ENCODE results near the gene GOPC.

GRCh38 chr6:117619178-117619577 lies 16.9 kb upstream of the GOPC start:
- TF ChIP-seq CTCF (IDR thresholded peaks at IDR 0.05; ENCODE audit: control extremely low read depth in 1 of 3, insufficient read depth in 1 of 3, low read depth in 1 of 3, low read length in 3 of 3) = no peak
- TF ChIP-seq ATF2 (IDR thresholded peaks at IDR 0.05; ENCODE audit: low read length) = no peak
- no peak for TF ChIP-seq CHD2 (IDR thresholded peaks at IDR 0.05; ENCODE audit: low read length)
- TF ChIP-seq ATF3 (IDR thresholded peaks at IDR 0.05; ENCODE audit: insufficient read depth, low read depth, low read length) = no peak
- no peak for TF ChIP-seq RAD21 (IDR thresholded peaks at IDR 0.05 in 1 of 2, conservative IDR thresholded peaks at IDR 0.05 in 1 of 2; ENCODE audit: low read depth in 2 of 2, low read length in 2 of 2)
- TF ChIP-seq YY1 (IDR thresholded peaks at IDR 0.05; ENCODE audit: low read depth, low read length) = no peak
- TF ChIP-seq SRF (IDR thresholded peaks at IDR 0.05; ENCODE audit: low read depth, low read length) = no peak
- no peak for TF ChIP-seq RFX5 (IDR thresholded peaks at IDR 0.05; ENCODE audit: borderline replicate concordance, low read depth, low read length)
- no peak for TF ChIP-seq EP300 (IDR thresholded peaks at IDR 0.05; ENCODE audit: borderline replicate concordance in 1 of 2, low read depth in 2 of 2, low read length in 2 of 2)
